Bronchial epithelial cell (primary cell): ENCODE data around the gene KLHDC8A. TPM values are rescaled to one million over a fixed set of nuclear protein-coding genes. Genes with fewer than 3 reads are reported as not detected.

Experiments
- DNase-seq: peaks from one replicate; pipeline ENCODE4 v3.0.0-alpha.2; 2010; ENCODE audit warnings: low read depth
- FAIRE-seq: peaks from 2 replicates; lab custom pipeline; 2011; peaks lifted over from hg19 to GRCh38; lab: Jason Lieb, UNC
- H3K27me3 ChIP-seq: 2 replicates; pipeline ENCODE4 v1.5.1; 2011; ENCODE audit warnings: low read length; ENCODE audit not compliant: control insufficient read depth, insufficient read depth
- H3K36me3 ChIP-seq: 2 replicates; pipeline ENCODE4 v1.5.1; 2011; ENCODE audit warnings: low read length; ENCODE audit not compliant: control insufficient read depth, insufficient read depth
- H3K4me3 ChIP-seq: 2 replicates; pipeline ENCODE4 v1.5.1; 2011; ENCODE audit warnings: mild to moderate bottlenecking, low read depth, low read length, control low read depth
- CTCF ChIP-seq: IDR thresholded peaks from 2 replicates; pipeline ENCODE4 v1.5.1; 2011; ENCODE audit warnings: mild to moderate bottlenecking, moderate library complexity, low read length, control low read depth, inconsistent platforms; ENCODE audit not compliant: insufficient read depth, severe bottlenecking
- total RNA-seq: library from RNA; depleted of rRNA; stranded (reverse); fragments of >200 nt; gene quantifications from 2 replicates; pipeline ENCODE4 v1.2.1, GENCODE V29; 2014

KLHDC8A gene
- total RNA-seq, 1 donor from 2014 or later: not detected

GRCh38 chr1:205380882-205381281 is 24.2 kb upstream of the KLHDC8A start:
- TF ChIP-seq CTCF: no peak
- no peak overlapping the region for H3K4me3 ChIP-seq
- H3K36me3 ChIP-seq: no peaks in the 10 kb centered on the region
- peaks cover 3% of the 10 kb centered on the region for H3K27me3 ChIP-seq
- no peak for DNase-seq
- FAIRE-seq: no peak

- DNase-seq: no peak
- FAIRE-seq: no peak
- Histone ChIP-seq H3K27me3 (peaks cover 3% of the 10 kb centered on the region), H3K36me3 (no peaks in the 10 kb centered on the region), H3K4me3 (no peak overlapping the region)
- no peak for TF ChIP-seq CTCF
These were observed 22.3 kb upstream of the KLHDC8A start for GRCh38 chr1:205379056-205379455.

GRCh38 chr1:205377355-205377754 is 20.6 kb upstream of the KLHDC8A start:
- no peaks in the 10 kb centered on the region for H3K36me3 ChIP-seq
- peaks cover 8% of the 10 kb centered on the region for H3K27me3 ChIP-seq
- DNase-seq (no peak), FAIRE-seq (no peak)
- H3K4me3 ChIP-seq: no peak overlapping the region
- TF ChIP-seq CTCF: no peak

- no peak for FAIRE-seq
- peak; percentile 79 for DNase-seq
- H3K36me3 ChIP-seq: no peaks in the 10 kb centered on the region
- H3K4me3 ChIP-seq: no peak overlapping the region
- TF ChIP-seq CTCF: no peak
- H3K27me3 ChIP-seq: peaks cover 8% of the 10 kb centered on the region
These were observed 20.0 kb upstream of the KLHDC8A start for GRCh38 chr1:205376739-205377138.

DNA sequence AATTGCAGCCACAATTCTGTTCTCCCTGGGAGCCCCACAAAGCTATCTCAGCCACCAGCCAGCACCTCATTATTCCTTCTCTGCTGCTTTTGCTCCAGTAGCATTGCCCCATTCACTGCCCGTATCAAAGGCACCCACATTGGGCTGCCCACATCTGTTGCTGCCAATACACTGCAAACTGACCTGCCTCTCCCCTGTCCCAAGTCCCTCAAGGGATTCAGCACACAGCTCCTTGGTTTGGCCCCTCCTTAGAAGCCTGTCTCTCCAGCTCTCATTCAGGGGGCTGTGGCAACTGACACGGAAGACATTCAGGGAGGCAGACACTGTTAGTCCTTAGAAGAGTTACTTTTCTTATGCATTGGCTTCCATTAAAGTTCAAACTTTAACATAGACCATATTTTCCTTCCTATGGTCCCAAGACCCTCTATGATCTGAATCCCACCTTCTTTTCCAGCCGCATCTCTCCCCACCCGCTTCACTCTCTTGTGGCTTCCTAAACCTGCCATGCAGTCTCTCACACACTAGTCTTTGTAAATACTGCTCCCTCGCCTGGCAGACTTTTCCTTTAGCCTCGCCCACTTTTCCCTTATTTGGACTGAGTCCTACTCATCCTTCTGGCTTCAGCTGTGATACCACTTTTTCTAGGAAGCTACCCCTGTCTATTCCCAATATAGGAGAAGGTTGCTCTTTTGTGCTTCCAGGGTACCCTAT is 19.3 kb upstream of the KLHDC8A start:
- FAIRE-seq: no peak
- peak; percentile 73 for DNase-seq
- peaks cover 4% of the 10 kb centered on the region for H3K27me3 ChIP-seq
- peak; percentile 2 for TF ChIP-seq CTCF
- no peaks in the 10 kb centered on the region for H3K36me3 ChIP-seq
- H3K4me3 ChIP-seq: no peak overlapping the region
